Activated CD8-positive, alpha-beta memory T cell treated with anti-CD3 and anti-CD28 coated beads for 24 hours (primary cell): Measurements from ENCODE around the gene GRHL1.

Experiments used
- DNase-seq: peaks from one replicate; pipeline ENCODE4 v3.0.0-alpha.2; 2020

Gene GRHL1

DNA sequence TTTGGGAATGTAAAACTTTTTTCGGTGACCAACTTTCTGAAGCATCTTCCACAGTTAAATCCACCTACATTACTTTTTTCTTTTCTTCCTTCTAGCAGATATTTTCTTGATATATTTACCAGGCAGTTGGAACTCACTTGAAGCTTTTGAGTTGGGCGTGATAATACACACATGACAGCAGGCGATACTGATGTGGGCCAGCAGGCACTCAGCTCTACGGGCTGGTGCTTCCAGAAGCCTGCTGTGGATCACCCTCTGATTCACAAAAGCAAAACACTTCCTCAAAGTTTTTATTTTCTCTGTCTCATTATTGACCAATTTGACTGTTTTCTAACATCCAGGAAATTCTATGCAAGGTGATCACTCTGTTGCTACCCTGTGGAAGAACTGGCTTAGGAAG, 22.9 kb downstream of the GRHL1 start:
- DNase-seq: no peak

- no peak for DNase-seq
These were observed 23.8 kb downstream of the GRHL1 start for GRCh38 chr2:9975328-9975727.

DNA sequence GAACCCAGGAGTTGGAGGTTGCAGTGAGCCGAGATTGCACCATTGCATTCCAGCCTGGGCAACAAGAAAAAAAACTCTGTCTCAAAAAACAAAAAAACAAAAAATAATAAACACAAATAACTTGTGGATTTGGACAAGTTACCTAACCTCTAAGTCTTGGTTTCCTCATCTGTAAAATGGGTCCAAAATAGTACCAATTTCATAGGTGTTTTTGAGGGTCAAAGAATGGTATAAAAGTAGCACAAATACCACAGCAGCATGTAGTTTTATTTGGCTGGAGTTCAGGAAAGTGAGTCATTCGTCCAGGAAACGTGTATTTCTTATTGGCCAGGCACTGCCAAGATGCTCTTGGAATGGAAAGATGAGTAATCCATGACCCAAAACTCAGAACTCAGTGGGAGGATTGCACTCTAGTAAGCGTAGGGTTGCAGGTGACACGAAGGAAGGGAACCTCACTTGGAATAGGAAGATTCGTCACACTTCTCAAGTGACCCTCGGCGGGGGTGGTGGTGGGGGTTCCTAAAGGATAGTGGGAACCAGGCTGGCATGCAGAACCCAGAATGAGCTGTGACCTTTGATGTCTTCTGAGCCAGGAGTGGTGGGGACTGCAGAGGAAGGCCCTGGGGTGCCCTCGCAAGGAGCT, 24.4 kb downstream of the GRHL1 start:
- DNase-seq: peak; percentile 64

DNA sequence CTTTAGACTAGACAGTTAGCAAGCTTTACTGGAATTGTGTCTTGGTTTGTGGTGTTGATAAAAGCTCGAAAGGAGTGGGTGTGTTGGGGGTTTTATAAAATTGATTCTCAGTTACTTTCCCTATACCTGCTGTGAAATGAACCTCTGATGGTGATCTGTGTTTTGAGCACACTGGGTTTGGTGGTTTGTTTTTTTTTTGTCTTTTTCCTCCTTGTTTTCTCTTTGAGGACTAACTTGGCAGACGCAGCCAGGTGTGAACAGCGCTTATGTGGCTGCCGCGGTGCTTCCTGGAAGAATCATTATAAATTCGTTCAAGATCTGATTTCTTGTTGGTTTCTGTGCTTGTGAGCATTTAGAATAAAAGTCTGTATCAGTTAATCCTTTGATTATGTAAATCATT, 28.5 kb downstream of the GRHL1 start:
- DNase-seq: no peak

GRCh38 chr2:9980520-9980919, 29.0 kb downstream of the GRHL1 start:
- DNase-seq: no peak

- DNase-seq: no peak
These were observed 30.2 kb downstream of the GRHL1 start for GRCh38 chr2:9981655-9982054.

GRCh38 chr2:9982248-9982647, 30.8 kb downstream of the GRHL1 start:
- DNase-seq: no peak

DNA sequence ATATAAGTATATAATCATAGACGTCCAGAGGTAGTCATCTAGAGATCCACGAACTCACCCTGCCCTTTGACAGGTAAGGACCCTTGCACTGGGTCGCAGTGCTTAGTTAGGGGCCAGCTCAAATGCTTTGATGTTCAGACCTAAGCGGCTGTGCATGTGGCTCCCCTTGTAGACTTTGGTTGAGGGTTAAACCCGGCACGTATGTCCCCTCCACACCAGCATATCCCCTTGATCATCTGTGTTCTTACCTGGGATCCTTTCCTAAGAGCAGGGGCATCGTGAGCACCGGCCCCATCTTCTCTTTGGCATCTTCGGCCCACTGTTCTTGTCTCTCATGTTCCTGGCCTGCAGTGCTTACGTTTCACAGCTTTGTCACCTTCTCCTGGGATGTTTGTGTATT, 31.4 kb downstream of the GRHL1 start:
- DNase-seq: no peak

- no peak for DNase-seq
These were observed 32.1 kb downstream of the GRHL1 start for GRCh38 chr2:9983401-9984216.

DNA sequence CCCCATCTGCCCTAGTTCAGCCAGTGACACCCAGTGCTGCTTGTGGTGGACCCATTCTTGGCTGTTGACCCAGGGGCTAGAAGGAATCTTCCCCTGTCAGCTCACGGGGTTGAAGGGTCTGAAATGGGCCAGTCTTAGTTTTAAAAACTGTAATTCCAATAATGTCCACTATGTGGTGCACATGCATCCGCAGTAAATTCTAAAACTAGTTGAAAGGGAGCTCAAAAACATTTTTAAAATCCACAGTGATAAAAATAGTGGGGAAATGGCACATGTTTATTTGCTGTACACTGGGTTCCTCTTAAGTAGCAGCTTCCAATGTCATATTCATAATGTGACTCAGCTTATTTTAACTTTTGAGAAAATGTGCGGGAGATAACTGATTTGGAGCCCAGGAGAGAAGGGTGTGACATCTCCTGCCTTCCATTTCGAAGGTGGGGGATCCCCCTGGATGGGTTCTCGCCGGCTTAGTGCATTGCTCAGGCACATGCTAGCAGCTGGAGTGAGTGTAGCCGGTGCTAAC, 32.8 kb downstream of the GRHL1 start:
- peak; percentile 63 for DNase-seq

DNA sequence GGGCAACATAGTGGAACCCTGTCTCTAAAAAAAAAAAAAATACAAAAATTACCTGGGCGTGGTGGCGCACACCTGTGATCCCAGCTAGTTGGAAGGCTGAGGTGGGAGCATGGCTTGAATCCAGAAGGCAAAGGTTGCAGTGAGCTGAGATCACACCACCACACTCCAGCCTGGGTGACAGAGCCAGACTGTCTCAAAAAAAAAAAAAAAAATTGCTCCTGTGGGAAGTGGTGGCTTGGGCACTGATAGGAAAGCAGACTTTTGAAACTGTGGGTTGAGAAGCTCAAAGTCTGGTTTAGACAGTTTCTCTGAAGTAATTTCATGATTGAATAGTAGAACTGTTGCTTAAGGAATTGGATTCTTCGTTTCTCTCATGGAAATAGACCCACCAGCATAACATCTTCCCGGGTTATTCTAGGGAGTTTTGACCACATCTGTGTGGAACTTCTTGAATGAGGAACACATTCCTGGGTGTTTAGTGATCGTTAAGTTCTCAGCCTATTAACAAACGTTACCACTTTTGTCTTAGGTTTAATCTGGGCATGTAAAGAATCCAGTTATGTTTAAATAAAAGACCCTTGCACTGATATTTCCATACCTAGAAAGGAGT, 33.5 kb downstream of the GRHL1 start:
- no peak for DNase-seq

DNA sequence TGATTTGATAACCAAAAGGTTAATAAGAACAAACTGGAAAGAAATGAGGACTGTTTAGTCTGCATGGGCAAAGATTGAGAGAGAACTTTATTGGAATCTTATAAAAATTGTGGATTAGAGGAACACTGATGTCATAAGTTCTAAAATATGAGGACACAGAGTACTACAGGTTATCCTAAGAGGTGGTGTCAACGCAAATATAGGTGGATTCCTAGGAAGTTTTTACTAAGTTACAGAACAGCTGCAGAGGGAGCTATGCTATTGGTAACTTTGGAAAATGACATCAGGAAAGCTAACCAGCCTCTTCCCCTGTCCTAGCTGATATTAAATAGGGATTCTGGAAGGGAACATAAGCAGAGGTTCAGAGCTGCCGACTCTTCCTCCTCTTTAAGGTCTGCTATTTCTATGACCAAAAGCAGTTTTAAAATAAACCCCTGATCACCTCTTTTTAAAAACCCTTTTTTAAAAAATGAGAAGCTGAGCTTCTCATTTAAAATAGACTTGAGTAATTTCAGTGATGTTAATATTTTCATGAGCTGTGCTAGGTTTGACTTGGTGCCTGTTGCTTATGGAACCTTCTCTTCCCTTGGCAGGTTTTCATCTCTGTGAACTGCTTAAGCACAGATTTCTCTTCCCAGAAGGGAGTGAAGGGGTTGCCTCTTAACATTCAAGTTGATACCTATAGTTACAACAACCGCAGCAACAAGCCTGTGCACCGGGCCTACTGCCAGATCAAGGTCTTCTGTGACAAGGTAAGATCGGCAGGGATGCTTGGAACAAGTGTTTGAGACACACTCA, 34.2 kb downstream of the GRHL1 start:
- DNase-seq: no peak

- DNase-seq: no peak
These were observed 36.8 kb downstream of the GRHL1 start for GRCh38 chr2:9988320-9988719.

GRCh38 chr2:9990736-9991135, 39.2 kb downstream of the GRHL1 start:
- DNase-seq: no peak

GRCh38 chr2:9991221-9991620, 39.7 kb downstream of the GRHL1 start:
- DNase-seq: no peak

DNA sequence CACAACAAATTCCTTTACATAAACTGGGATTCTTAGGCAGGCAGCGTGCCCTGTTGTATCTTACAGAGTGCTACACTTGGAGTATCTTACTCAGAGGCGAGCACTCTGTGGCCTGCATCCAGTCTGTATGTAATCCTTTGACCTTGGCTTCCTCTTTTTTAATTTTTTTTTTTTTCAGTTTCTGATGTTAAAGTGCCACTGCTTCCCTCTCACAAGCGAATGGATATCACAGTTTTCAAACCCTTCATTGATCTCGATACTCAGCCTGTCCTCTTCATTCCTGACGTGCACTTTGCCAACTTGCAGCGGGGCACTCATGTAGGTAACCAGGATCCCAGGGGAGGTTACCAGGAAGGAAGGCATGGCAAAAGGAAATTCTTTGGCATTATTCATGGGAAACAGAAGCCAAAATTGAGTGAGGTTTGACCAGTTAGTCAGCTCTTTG, 40.4 kb downstream of the GRHL1 start:
- DNase-seq: no peak

GRCh38 chr2:9992427-9993187, 41.1 kb downstream of the GRHL1 start:
- no peak for DNase-seq

- DNase-seq: no peak
These were observed 42.1 kb downstream of the GRHL1 start for GRCh38 chr2:9993488-9994165.

- no peak for DNase-seq
These were observed 43.0 kb downstream of the GRHL1 start for GRCh38 chr2:9994462-9994861.

DNA sequence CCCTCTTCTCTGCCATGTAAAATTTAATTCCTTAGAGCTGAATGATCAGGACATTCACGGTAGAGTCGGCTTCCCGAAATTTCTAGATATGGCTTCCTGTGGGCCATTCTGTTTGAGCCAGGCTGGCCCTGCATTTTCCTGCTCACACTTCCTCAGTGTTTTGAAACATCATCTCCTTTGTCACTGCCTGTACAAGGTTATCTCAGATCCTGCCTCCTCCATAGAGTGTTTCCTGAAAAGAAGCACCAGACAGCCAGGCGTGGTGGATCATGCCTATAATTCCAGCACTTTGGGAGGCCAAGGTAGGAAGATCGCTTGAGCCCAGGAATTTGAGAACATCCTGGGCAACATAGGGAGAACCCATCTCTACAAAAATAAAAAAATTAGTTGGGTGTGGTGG, 43.6 kb downstream of the GRHL1 start:
- DNase-seq: no peak

- no peak for DNase-seq
These were observed 44.8 kb downstream of the GRHL1 start for GRCh38 chr2:9996321-9996720.

DNA sequence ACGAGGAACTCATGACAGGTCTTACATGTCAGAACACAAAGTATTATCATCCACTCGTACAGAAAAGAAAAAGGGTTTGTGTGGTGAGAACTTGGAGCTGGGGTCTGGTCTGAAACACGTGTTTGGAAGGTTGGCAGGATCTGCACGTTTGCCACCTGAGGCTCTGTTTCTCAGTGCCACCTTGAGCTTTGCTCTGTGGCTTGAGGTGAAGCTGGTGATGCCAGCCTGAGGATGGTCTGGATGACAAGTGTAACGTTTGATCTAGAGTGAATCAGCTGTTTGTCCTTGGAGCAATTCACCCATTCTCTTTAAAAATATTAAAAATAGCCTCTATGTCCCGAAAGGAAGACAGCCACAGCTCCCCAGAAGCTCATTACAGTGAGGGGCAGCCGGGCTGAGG, 46.4 kb downstream of the GRHL1 start:
- DNase-seq: no peak
